Measurements from ENCODE around the gene SVIL. TPM values are rescaled to one million over a fixed set of nuclear protein-coding genes. Genes with fewer than 3 reads are reported as not detected.

SVIL gene
- total RNA-seq, 1 experiment from 2014 or later, result 15.3 TPM

DNA sequence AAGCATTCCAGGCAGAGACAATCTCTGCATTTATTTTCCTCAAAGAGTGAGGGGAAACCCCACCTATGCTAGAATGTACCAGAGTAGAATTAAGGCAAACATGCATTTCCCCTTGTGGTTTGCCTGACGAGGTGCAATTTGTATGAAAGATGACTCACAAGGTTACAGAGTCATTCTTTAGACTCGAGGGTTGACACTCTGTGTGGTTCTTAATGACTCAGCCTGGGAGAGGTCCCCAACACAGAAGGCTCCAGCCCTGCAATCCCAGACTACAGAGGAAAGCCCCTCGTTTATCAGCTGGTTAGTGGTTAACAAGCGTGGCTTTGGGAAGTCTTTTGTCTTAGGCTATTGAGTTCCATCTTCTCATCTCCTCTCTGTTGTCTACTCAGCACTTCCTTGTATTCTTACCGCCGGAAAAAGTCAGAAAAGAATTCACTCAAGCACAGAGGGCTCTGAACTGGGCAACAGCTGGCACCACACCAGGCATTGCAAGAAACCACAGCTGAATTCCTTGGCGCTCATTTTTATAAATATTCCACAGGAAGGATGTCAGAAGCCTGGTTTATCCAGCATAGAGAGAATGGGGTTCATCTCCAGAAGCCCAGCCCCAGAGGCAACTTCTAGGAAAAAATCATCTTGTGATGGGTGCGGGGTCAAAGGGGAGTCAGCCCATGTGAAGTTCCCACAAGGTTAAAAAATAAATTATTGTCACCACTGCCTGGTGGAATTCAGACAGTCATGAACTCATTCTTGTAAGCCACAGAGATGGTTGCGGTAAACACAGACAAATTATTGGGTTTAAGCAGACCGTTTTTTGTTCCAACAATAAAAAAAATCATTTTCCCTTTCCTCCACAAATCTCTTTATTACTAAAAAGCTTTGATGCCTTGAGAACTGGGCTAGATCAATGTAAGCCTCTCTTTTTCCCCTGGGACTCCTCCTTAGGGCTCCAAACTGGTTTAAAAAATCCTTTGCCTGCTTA, 24.5 kb upstream of the SVIL start:
- H3K36me3 Mint-ChIP-seq (ENCODE audit: insufficient read depth in 1 of 3, low read depth in 3 of 3), result peaks cover 31 to 34% (median 33%) of the 10 kb centered on the region in 3 experiments
- Histone ChIP-seq H2BK12ac (ENCODE audit: insufficient read length, low read depth, low read length) (no peak overlapping the region), H3K4me2 (ENCODE audit: insufficient read depth, insufficient read length, low read length) (no peak overlapping the region), H3K14ac (ENCODE audit: insufficient read depth, low read length) (no peak overlapping the region), H2AK5ac (ENCODE audit: insufficient read length, low read length) (no peak overlapping the region), H3K27ac (ENCODE audit: insufficient read length, low read depth, low read length) (no peak overlapping the region), H2BK20ac (ENCODE audit: low read depth, low read length, poor library complexity, severe bottlenecking) (no peak overlapping the region), H3K79me2 (ENCODE audit: insufficient read depth, low read length) (no peaks in the 10 kb centered on the region), H3K23me2 (ENCODE audit: insufficient read length, low read depth, low read length, poor library complexity, severe bottlenecking) (no peaks in the 10 kb centered on the region), H4K5ac (ENCODE audit: insufficient read length, low read depth, low read length) (no peak overlapping the region), H3K56ac (ENCODE audit: insufficient read length, low read depth, low read length) (no peak overlapping the region), H4K91ac (ENCODE audit: insufficient read length, low read depth, low read length) (no peak overlapping the region), H3K27me3 (ENCODE audit: insufficient read depth, low read length) (no peaks in the 10 kb centered on the region), H3K4me1 (ENCODE audit: insufficient read depth, low read length) (peaks cover 5% of the 10 kb centered on the region), H2AFZ (ENCODE audit: low read length) (no peak overlapping the region), H3K79me1 (ENCODE audit: insufficient read depth, low read depth, low read length, poor library complexity, severe bottlenecking) (no peaks in the 10 kb centered on the region), H2BK15ac (ENCODE audit: low read depth, low read length) (no peak overlapping the region), H3K18ac (ENCODE audit: insufficient read length, low read depth, low read length) (no peak overlapping the region), H3T11ph (ENCODE audit: low read length) (no peak overlapping the region), H2BK5ac (ENCODE audit: insufficient read length, low read length) (no peak overlapping the region), H3K9ac (ENCODE audit: extremely low read depth, insufficient read length, low read length) (no peak overlapping the region), H3K23ac (ENCODE audit: insufficient read length, low read depth, low read length) (no peak overlapping the region), H4K8ac (replicated peaks; ENCODE audit: insufficient read length, low read depth, low read length) (no peak overlapping the region), H3K4ac (ENCODE audit: low read depth, low read length) (no peak overlapping the region), H3K9me3 (ENCODE audit: control insufficient read depth, low read depth, low read length) (peaks cover 4% of the 10 kb centered on the region), H2BK120ac (ENCODE audit: low read depth, low read length, poor library complexity, severe bottlenecking) (no peak overlapping the region), H4K20me1 (ENCODE audit: control insufficient read depth, insufficient read depth, insufficient read length) (no peaks in the 10 kb centered on the region)
- no peak overlapping the region for H3K4me3 Mint-ChIP-seq
- H3K9me3 Mint-ChIP-seq, result peaks cover 10 to 23% of the 10 kb centered on the region in 2 experiments
- peak overlapping the region; percentile 4 to 80 (median 22); a peak in 5 of 7 replicates for H3K27ac Mint-ChIP-seq
- TF ChIP-seq, protein P1, sequence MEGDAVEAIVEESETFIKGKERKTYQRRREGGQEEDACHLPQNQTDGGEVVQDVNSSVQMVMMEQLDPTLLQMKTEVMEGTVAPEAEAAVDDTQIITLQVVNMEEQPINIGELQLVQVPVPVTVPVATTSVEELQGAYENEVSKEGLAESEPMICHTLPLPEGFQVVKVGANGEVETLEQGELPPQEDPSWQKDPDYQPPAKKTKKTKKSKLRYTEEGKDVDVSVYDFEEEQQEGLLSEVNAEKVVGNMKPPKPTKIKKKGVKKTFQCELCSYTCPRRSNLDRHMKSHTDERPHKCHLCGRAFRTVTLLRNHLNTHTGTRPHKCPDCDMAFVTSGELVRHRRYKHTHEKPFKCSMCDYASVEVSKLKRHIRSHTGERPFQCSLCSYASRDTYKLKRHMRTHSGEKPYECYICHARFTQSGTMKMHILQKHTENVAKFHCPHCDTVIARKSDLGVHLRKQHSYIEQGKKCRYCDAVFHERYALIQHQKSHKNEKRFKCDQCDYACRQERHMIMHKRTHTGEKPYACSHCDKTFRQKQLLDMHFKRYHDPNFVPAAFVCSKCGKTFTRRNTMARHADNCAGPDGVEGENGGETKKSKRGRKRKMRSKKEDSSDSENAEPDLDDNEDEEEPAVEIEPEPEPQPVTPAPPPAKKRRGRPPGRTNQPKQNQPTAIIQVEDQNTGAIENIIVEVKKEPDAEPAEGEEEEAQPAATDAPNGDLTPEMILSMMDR (conservative IDR thresholded peaks at IDR 0.05), result peak; percentile 13; the same call in 1 of the 3 replicates
- WGBS (ENCODE audit: extremely low coverage, insufficient read length, low lambda C conversion rate), result no CpG with 5 or more reads among the region's 10 CpGs
- peaks cover 19 to 22% of the 10 kb centered on the region in 2 experiments for H3K4me1 Mint-ChIP-seq
- DNase-seq, result no peak
- no peaks in the 10 kb centered on the region for H3K27me3 Mint-ChIP-seq (ENCODE audit: low read depth)
